GM21381 (cell line): Measurements from ENCODE around the gene UIMC1.
"Not testable (repeated sequence)": the region's sequence is repeated elsewhere in the genome, so short reads cannot be mapped to it uniquely, and the experiment has no call there.

Experiments used
- ATAC-seq: cut with Tn5 transposase; IDR thresholded peaks from one replicate; pipeline ENCODE4 v1.9.1; 2021; ENCODE audit warnings: mild to moderate bottlenecking, moderate library complexity; ENCODE audit not compliant: unreplicated experiment

UIMC1 gene

DNA sequence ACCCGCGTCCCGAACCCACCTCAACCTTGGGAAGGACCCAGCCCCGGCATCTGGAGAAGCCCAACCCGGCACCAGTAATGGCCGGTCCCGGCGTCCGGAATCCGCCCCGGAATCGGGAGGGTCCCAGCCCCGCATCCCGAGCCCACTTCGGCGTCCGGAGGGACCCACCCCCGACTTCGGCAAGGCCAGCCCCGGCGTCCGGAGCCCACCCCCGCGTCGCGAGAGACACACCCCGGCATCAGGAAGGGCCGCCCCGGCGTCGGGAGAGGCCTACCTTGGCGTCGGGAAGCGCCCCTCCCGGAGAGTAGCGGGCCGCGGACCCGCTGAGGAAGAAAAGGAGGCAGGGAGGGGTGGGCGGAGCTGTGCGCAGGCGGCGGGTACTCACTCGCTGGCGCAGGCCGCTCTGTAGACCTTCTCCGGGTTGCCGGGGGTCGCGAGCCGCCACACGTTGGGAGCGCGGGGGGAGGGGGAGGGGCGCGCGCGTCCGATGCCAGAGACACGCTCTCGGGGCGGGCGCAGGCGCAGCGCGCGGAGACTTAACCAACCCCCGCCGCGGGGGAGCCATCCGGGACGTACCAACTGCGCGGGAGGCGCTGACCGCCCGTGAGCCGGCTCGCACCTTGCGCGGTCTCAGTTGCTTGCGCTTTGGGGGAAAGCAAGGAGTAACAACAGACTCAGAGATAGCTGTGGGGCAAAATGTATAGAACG, at the start of gene UIMC1:
Gene UIMC1 (minus strand): TSS at position 515 of the 708 bp plus-strand sequence. CDS start 24,164 bp downstream, outside the sequence.
- ATAC-seq: peak; percentile 84

DNA sequence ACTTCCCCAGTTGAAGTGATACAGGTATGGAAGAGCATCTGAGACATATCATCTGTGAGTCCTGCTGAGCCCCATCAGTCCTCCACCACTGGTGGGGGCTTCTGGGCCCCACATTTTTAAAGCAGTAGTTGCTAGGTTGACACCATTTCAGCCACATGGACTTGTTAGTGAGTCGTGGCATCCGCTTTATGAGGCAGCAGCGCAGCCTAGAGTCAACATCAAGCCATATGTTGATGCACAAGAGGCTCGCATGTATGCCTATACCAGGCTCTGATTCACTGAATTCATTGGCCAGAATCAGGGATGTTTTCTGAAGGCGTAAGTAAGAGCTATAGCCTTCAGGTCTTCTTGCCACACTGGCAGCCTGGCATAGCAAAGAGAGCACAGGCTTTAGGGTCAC, 42.7 kb upstream of the UIMC1 start:
- no peak for ATAC-seq

DNA sequence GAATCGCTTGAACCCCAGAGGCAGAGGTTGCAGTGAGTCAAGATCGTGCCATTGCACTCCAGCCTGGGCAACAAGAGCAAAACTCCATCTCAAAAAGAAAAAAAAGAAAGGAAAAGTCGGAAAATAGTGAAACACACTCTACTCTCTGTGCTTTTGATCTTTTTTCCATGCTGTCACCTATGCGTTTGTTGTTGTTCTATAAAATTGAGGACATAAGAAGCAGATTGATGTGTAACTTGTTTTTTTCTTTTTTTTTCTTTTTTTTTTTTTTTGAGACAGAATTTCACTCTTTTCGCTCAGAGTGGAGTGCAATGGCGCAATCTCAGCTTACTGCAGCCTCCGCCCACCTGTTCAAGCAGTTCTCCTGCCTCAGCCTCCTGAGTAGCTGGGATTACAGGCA, 42.0 kb upstream of the UIMC1 start:
- not testable (repeated sequence) for ATAC-seq

DNA sequence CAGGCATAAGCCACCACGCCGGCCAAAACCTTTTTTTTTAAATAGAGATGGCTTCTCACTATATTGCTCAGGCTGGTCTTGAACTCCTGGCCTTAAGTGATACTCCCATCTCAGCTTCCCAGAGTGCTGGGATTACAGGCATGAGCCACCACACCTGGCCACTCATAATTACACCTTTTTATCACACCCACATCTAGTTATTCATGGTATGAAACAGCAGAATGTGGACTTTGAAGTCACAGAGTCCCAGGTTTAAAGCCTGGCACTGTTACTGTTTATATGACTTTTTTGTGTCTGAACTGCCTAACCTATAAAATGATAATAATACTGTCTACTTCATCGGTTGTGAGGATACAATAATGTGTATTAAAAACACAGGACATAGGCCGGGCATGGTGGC, 39.1 kb upstream of the UIMC1 start:
- no peak for ATAC-seq

DNA sequence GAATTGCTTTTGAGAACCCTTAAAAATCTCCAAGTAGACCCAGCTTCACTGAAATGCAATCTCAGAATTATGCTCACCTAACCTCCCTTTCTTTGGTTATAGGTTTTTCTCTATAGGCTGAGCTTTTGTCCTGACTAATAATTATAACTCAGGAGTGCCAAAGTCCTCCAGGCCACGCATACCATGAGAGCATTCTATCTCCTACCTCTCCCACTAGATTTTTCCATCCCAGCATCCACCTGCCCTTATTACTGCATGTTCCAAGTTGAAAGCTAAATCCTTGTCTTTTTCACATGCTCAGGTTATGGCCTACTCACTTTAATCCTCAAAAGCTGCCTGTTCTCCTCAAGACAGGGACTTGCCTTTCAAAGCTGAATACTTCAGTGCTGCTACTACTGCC, 38.1 kb upstream of the UIMC1 start:
- no peak for ATAC-seq

DNA sequence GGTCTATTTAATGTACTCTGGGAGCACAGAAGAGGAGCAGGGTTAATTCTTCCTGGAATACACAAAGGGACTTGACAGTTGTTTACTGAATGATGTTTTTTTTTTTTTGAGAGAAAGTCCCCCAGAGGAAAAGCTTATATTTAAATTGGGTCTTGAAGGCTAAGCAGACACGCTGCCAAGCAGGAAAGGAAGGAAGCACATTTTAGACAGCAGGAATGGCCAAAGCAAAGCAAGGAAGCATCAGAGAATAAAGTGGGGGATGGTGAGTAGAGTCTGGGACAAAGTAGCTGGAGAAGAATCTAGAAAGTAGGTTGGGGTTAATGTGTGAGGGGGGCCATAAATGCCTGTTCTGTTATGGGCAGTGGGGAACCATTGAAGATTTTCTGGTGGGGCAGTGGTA, 37.4 kb upstream of the UIMC1 start:
- no peak for ATAC-seq

DNA sequence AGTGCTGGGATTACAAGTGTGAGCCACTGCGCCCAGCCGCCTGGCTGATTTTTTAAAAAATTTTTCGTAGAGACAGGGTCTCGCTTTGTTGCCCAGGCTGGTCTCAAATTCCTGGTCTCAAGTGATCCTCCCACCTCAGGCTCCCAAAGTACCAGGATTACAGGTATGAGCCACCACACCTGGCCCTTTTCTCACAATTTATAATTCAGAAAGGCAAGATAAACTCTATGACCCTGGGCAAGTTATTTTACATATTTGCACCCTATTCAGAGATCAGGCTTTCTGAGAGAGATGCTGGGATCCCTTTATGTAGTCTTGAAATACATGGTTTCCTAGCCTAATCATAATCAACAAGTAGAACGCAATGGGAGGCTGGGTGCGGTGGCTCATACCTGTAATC, 36.5 kb upstream of the UIMC1 start:
- ATAC-seq: no peak

DNA sequence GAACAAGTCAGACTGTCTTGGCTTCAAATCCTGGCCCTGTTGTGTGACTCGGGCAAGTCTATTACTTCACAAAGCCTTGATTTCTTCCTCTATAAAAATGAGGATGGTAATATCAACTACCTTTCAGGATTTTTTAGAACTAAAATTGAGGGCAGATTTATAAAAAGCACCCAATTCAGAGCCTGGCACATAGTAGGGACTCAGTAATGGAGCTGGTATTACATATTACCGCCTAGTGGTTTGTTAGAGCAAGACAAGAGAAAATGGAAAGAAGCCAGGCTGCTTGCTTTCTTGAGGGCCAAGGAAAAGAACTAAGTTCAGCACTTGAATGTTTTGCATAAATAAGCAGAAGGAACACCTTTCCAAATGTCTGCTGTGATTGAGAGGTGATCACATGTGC, 35.4 kb upstream of the UIMC1 start:
- no peak for ATAC-seq

DNA sequence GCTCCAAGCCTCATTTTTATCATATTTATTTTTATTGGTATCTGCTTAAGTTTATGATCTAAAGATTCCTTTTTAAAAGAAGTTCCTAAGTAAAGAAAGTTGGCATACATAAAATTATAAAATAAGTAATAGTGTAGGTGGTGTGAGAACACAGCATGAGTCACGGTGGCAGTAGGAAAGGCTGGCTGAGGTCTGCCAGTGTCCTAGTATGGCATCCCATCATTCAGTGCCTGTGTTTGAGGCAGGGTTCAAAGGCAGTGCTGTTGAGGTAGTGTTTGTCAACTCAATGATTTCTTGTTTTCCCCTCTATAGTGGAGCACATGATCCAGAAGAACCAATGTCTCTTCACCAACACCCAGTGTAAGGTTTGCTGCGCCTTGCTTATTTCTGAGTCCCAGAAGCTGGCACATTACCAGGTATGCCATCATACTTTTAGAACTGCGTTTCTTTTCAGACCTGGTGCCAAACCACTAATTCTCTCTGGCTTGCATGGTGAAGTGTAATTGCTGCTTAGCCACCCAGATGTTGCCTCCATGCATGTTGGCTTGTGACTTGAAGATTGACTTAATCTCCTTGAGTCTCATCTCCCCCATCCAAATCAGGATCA, 34.3 kb upstream of the UIMC1 start:
- no peak for ATAC-seq

DNA sequence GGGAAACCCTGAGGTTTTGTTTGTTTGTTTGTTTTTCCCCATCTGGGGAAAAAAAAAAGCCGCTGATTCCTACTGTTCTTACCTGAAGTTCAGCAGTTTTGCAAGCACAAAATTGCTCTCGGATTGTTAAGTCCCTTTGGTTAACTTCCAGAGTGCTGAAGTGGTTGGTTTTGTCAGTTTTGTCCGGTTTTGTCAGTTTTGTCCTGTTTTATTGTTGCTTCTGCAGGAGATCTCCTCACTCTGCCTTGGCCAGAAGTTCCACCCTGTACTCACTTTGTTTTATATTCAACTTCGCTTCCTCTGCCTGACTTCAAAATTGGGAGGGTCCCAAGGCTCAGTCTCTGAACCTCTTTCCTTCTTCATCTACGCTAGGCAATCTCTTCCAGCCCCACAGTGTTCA, 30.3 kb upstream of the UIMC1 start:
- ATAC-seq: no peak

DNA sequence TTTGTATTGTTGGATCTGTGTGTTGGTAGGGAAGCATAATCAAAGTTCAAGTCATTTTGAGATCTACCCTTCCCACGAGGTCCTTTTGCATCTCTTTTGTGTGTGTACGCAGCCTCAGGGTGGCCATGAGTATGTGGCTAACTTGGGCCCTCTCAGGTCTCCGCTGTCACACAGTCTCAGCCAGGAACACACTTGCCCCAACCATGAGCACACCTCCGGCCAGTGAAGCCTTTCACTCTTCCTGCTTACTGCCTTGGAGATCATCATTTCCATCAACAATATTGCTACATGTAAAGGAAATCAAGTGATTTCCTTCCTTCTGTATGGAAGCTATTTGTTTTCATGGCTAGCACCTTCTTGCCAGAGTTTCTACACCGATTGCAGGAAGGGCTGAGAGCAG, 29.9 kb upstream of the UIMC1 start:
- no peak for ATAC-seq

DNA sequence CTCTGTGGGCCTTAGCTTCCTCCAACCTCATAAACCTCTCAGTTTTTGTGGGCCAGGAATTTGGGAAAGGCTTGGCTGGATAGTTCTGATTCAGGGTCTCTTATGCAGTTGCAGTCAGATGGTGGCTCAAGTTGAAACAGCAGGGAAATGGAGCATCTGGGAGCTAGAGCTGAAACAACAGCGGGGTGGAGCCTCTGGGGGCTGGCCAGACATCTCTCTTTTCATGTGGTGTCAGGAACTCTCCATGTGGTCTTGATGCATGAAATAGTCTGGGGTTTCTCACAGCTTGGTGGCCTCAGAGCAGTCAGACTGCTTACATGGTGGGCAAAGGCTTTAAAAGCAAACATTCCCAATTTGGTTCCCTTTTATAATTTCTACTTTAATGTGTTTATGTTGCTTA, 29.4 kb upstream of the UIMC1 start:
- ATAC-seq: no peak

DNA sequence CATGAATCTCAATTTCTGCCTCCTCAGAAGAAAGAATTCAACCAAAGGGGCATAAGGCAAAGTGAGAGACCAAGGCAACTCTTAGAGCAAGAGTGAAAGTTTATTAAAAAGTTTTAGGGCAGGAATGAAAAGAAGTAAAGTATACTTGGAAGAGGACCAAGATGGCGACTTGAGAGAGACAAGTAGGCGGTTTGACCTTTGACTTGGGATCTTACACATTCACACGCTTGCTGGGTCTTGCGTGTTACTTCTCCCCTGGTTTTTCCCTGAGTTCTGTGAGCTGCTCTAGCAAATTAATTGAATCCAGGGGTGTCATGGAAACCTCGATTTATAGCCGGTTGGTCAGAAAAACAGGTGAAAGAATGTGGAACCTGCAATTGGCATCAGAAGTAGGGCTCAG, 22.9 kb upstream of the UIMC1 start:
- no peak for ATAC-seq

DNA sequence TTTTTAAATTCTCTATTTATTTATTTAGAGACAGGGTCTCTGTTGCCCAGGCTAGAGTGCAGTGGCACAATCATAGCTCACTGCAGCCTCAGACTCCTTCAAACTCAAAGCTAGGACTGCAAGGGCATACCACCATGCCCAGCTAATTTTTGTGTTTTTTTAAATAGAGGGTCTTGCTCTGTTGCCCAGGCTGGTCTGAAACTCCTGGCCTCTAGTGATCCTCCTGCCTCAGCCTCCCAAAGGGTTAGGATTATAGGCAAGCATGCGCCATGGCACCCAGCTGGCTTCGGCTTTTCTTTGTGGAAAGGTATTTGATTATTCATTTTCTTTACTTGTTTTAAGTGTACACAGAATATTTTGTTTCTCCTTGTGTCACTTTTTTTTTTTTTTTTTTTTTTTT, 21.1 kb upstream of the UIMC1 start:
- ATAC-seq: no peak

DNA sequence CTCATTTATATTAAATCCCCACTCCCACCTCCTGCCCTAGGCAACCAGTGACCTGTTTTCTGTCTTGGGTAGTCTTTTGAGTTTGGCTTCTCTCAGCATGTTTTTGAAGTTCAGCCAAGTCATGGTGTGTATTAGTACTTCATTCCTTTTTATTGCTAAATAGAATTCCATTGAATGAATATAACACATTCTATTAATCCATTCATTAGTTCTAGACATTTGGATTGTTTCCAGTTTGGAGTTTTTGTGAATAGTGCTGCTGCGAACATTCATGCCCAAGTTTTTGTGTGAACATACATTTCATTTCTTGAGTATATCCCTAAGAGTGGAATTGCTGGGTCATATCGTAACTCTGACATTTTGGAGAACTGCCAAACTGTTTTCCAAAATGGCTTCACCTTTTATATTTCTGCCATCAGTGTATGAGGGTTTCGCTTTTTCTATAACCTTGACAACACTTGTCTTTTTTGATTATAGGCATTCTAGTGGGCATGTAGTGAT, 18.6 kb upstream of the UIMC1 start:
- ATAC-seq: no peak

DNA sequence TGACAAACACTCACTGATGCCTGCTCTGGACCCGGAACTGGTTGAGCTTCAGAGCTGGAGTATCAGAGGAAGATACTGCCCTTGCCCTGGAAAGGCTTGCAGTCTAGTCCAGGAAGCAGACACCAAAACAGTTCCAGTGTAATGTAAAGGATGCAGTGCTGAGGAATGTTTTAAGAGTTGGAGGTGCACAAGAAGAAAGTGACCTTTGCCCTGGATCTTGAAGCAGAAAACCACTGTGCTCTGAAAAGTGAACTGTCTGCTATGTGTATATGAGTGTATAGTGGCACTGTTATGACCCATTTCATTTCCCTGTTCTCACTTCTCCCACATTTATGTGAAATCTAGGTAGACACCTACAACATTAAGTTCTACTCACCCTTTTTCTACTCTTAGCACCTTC, 18.0 kb upstream of the UIMC1 start:
- no peak for ATAC-seq

DNA sequence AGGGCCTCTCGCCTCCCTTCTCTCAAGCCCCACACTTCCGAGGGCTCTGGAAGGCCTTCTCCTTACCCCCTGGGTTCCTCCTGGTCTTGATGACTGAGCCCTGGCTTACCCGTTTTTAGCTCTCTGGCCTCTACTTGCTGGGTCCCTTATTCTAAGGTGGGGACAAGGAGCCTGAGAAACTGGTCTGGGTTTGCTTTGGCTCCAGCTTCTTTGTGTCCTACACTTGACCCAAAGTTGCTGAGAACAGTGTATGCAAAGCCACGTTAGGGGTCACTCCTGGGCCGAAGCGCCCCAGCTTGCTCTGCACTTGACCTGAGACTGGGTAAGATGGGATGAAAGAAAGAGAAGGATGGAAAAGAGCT, 16.7 kb upstream of the UIMC1 start:
- ATAC-seq: peak; percentile 7

DNA sequence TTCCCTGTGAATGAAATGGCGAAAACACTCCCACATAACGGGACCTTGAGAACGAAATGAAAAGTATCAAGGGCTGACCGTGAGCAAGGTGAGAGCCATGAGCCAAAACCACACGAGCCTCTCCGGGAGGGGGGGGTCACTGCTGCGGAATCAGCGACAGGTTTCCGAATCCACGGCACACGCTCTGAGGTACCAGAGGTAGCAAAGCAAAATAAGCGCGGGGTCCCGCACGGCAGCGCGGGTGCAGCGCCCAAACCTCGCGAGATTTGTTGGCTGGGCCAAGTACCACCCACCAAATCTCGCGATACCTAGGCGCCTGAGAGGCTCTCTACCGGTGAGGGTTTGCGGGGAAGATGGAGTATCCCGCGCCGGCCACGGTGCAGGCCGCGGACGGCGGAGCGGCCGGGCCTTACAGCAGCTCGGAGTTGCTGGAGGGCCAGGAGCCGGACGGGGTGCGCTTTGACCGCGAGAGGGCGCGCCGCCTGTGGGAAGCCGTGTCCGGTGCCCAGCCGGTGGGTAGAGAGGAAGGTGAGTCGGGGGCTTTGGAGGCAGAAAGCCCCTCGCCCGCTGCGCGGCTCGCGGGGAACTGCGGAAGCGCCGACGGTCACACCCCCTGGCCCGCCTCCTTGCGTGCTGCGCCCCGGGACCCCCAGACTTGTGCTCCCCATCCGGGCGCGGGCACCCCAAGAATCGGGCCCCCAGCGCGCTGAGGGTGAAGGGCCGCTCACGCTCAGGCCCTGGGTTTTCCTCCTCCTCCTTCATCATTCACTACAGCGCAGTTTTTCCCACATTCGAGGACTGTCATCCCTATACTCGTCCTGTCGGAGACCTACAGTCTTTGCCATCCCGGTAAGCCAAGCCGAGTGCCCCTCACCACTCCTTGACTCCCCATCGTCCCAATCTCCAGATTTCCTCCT, 16.1 kb upstream of the UIMC1 start, which contains the start of gene ZNF346:
Gene ZNF346 (plus strand): TSS at position 311 of the 917 bp plus-strand sequence. CDS start 43 bp downstream, at position 354.
- ATAC-seq: peak; percentile 77

DNA sequence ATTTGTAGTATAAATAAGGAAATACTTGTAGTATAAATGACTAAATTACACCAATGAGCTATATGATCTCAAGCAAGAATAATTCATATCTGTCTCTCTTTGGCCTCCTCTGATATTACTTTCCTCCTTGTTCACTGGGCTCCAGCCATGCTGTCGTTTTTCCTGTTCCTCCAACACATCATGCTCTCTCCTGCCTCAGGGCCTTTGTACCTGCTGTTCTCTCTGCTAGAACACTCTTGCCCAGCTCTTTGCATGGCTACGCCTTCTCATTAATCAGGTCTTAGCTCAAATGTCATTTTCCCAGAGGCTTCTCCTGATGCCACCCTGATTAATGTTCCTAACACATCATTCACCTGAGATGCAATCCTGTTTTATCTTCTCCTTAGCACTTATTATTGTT, 13.5 kb upstream of the UIMC1 start:
- no peak for ATAC-seq

DNA sequence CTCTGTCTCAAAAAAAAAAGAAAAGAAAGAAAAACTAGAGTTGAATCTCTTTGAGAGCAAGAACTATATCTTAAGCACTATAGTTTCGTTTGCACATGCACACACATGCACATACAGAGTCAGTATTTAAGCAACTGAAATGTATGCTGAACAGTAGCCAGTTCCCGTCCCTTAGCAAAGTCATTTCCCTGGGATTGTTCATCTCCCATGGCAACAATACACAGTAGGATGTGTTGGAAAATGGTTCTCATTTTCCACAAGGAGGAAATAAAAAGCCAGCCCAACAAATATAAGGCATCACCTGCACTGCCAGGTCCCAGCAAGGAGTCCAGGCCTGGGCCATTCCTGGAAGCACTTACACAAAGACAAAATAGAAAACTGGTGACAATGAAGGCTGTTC, 11.8 kb upstream of the UIMC1 start:
- no peak for ATAC-seq

DNA sequence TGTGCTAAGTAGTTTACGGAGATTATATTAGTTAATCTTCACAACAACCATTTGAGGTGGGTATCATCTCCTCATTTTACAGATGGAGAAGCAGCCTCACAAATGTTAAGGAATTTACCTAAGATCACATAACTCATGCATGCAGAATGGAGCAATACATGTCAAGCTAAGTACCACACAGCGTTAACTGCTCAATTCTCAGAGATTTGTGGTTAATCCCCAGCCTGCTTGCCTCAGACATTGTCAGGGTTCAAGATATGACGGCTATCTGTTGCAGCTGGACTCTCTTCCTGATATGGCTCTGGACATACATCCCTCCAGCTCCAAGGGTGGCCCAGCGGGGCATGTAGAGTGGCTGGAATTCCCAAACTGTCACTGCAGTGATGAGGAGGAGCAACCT, 8.6 kb upstream of the UIMC1 start:
- ATAC-seq: no peak

DNA sequence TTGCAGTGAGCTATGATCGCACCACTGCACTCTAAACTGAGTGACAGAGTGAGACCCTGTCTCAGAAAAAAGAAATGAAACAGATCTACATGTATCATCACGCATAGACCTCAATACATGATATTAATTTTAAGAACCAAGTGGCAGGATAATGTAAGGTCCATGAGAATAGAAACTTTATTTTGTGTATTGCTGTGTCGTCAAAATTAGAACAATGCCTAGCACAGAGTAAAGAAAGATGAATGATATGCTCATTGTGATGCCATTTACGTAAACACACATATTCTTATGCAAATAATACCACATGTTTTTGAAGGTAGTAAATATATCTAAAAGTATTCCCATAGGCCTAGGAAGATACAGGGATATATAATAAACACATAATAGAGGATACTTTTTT, 3.6 kb upstream of the UIMC1 start:
- no peak for ATAC-seq
